GM12878 (cell line): ENCODE results near the gene SLF1. TPM values are rescaled to one million over a fixed set of nuclear protein-coding genes. Genes with fewer than 3 reads are reported as not detected.

Experiments
- ATAC-seq: fragments of 200-7000 bp; cut with Tn5 transposase; 3 replicates; pipeline ENCODE4 v1.9.1; 2020; ENCODE audit warnings: mild to moderate bottlenecking, moderate library complexity
- BruUV-seq: library from RNA; stranded (reverse); fragments of 400-500 nt; replicated peaks from 2 replicates; lab custom pipeline; 2021; lab: Mats Ljungman, UMichigan
- CTCF ChIA-PET: fragments of 300-600 bp; sonication (Branson Sonifier 250); formaldehyde crosslinking; extraction: SDS; loops from one replicate; lab custom pipeline; 2021; ENCODE audit warnings: inconsistent platforms; lab: Yijun Ruan, JAX
- POLR2A ChIA-PET: fragments of 350-600 bp; formaldehyde crosslinking; extraction: SDS; loops from one replicate; lab custom pipeline; 2021; ENCODE audit warnings: inconsistent platforms; lab: Charles Lee
- RAD21 ChIA-PET: fragments of 300-600 bp; sonication (Branson Sonifier 250); formaldehyde crosslinking; loops from one replicate; lab custom pipeline; 2023; ENCODE audit warnings: antibody characterized with exemption; ENCODE audit not compliant: unreplicated experiment; lab: Charles Lee
- SMC1A ChIA-PET: fragments of 300-600 bp; sonication (Branson Sonifier 250); formaldehyde crosslinking; loops from one replicate; lab custom pipeline; 2023; ENCODE audit not compliant: unreplicated experiment, uncharacterized antibody; lab: Charles Lee
- DNase-seq: peaks from one replicate; pipeline ENCODE4 v3.0.0-alpha.2; 2011; ENCODE audit warnings: low read depth, low spot score
- FAIRE-seq: peaks from 3 replicates; lab custom pipeline; 2011; peaks lifted over from hg19 to GRCh38; lab: Jason Lieb, UNC
- H2AFZ ChIP-seq: 2 replicates; pipeline ENCODE4 v1.6.0; 2011; ENCODE audit warnings: low read depth, low read length, control low read depth; ENCODE audit not compliant: control insufficient read depth
- H3K27ac ChIP-seq: 2 replicates; pipeline ENCODE4 v1.5.1; 2011; ENCODE audit warnings: control low read depth; ENCODE audit not compliant: control insufficient read depth, insufficient read depth
- H3K27me3 ChIP-seq, 2 experiments: replicated peaks in 1 of 2; 2 replicates each; pipeline versions ENCODE4 v1.6.0 to v1.6.1; 2011; ENCODE audit warnings: low read length in 1 of 2; ENCODE audit not compliant: control insufficient read depth in 2 of 2, insufficient read depth in 2 of 2
- H3K36me3 ChIP-seq, 2 experiments: 2 replicates each; pipeline ENCODE4 v1.5.1; 2011; ENCODE audit warnings: low read length in 1 of 2; ENCODE audit not compliant: control insufficient read depth in 2 of 2, insufficient read depth in 2 of 2
- H3K4me1 ChIP-seq: 2 replicates; pipeline ENCODE4 v1.6.1; 2011; ENCODE audit warnings: mild to moderate bottlenecking, low read length, moderate library complexity, mixed read lengths; ENCODE audit not compliant: control insufficient read depth, insufficient read depth
- H3K4me2 ChIP-seq: 2 replicates; pipeline ENCODE4 v1.6.0; 2011; ENCODE audit warnings: control low read depth; ENCODE audit not compliant: control insufficient read depth, insufficient read depth
- H3K4me3 ChIP-seq: fragments of 200-600 bp; sonication (generic); 2 replicates; pipeline ENCODE4 v1.5.1; 2016
- H3K79me2 ChIP-seq: 2 replicates; pipeline ENCODE4 v1.6.0; 2011; ENCODE audit warnings: low read length; ENCODE audit not compliant: control insufficient read depth, insufficient read depth
- H3K9ac ChIP-seq: 2 replicates; pipeline ENCODE4 v1.8.0; 2011; ENCODE audit warnings: low read length, control low read depth, mixed read lengths; ENCODE audit not compliant: control insufficient read depth, insufficient read depth
- H3K9me3 ChIP-seq: replicated peaks from 3 replicates; pipeline ENCODE4 v1.5.1; 2011; ENCODE audit warnings: mild to moderate bottlenecking, low read length; ENCODE audit not compliant: control insufficient read depth, insufficient read depth
- H4K20me1 ChIP-seq: 2 replicates; pipeline ENCODE4 v1.6.0; 2011; ENCODE audit not compliant: control insufficient read depth, insufficient read depth
- ASH2L ChIP-seq: fragments of 300-600, 200-600 bp; sonication (generic); IDR thresholded peaks from 2 replicates; pipeline ENCODE4 v1.6.1; 2017; ENCODE audit warnings: low read depth, mild to moderate bottlenecking, borderline replicate concordance
- CBFB ChIP-seq: IDR thresholded peaks from 2 replicates; pipeline ENCODE4 v1.6.1; 2016; ENCODE audit warnings: antibody characterized with exemption, low read depth
- CREM ChIP-seq: IDR thresholded peaks from 2 replicates; pipeline ENCODE4 v1.6.1; 2014; ENCODE audit warnings: antibody characterized with exemption, low read depth
- HDGF ChIP-seq: fragments of 450-650 bp; IDR thresholded peaks from 2 replicates; pipeline ENCODE4 v1.6.1; 2016; ENCODE audit warnings: antibody characterized with exemption
- KLF5 ChIP-seq: fragments of 450-650 bp; IDR thresholded peaks from 2 replicates; pipeline ENCODE4 v1.6.1; 2014; ENCODE audit warnings: mild to moderate bottlenecking; ENCODE audit not compliant: partially characterized antibody
- NFYA ChIP-seq: IDR thresholded peaks from 2 replicates; pipeline ENCODE4 v1.6.1; 2011; ENCODE audit warnings: low read depth, mild to moderate bottlenecking, low read length, improper control_type of control experiment, borderline replicate concordance
- SMARCA5 ChIP-seq: fragments of 450-650 bp; IDR thresholded peaks from 2 replicates; pipeline ENCODE4 v1.6.1; 2017; ENCODE audit warnings: mild to moderate bottlenecking
- TCF7 ChIP-seq: IDR thresholded peaks from 2 replicates; pipeline ENCODE4 v1.6.1; 2014; ENCODE audit warnings: antibody characterized with exemption, borderline replicate concordance
- WGBS: methylation state at CpG from one replicate; pipeline ENCODE4 v1.1.6; 2016; ENCODE audit warnings: low lambda C conversion rate; ENCODE audit not compliant: insufficient replicate concordance, insufficient coverage; ENCODE audit errors: missing lambda C conversion rate; 5-methylcytosine and 5-hydroxymethylcytosine counted together
- in situ Hi-C: fragments of 300-500 bp; cut with MboI; formaldehyde crosslinking; loops from 9 replicates; pipeline ENCODE4 v1.14.3; 2018; ENCODE audit warnings: mixed read lengths
- intact Hi-C: fragments of 100-400 bp; cut with micrococcal nuclease; formaldehyde crosslinking; loops from one replicate; pipeline ENCODE4 v1.14.2; 2022; ENCODE audit not compliant: unreplicated experiment
- polyA plus RNA-seq, 11 experiments: library from polyadenylated mRNA; depleted of rRNA in 4 of 11; unstranded in 6 of 11; stranded (reverse) in 5 of 11; fragments of >200 nt; fragmentation: Nextera tagmentation in 4 of 11; fragmentation: Illumina TruSeq in 1 of 11; extraction: Ambion mirVana in 4 of 11; extraction: Trizol in 1 of 11; gene quantifications; 1 replicate in 1 of 11; 2 replicates in 10 of 11; pipeline versions ENCODE4 v1.2.1 to v1.2.3, GENCODE V29; 2011 to 2016; ENCODE audit warnings: inconsistent platforms in 2 of 11, missing spikeins in 2 of 11, low read depth in 1 of 11
- total RNA-seq, 4 experiments: library from RNA; depleted of rRNA in 3 of 4; stranded (reverse); fragments of >200 nt in 3 of 4; fragmentation: Illumina TruSeq in 1 of 4; extraction: Trizol in 1 of 4; gene quantifications; 2 replicates each; pipeline versions ENCODE4 v1.2.1 to v1.2.3, GENCODE V29; 2013 to 2021
- TF ChIP-seq, protein P1 (sequence below): fragments of 450-650 bp; IDR thresholded peaks from 2 replicates; pipeline ENCODE4 v1.6.1; 2017; ENCODE audit warnings: borderline replicate concordance

The SLF1 gene
- total and polyA plus RNA-seq, 10 of the 15 experiments (the other 5 are each of a cell fraction or from before 2014, with no cell fraction given) = 8.1 to 27.0 (median 13.4) TPM

DNA sequence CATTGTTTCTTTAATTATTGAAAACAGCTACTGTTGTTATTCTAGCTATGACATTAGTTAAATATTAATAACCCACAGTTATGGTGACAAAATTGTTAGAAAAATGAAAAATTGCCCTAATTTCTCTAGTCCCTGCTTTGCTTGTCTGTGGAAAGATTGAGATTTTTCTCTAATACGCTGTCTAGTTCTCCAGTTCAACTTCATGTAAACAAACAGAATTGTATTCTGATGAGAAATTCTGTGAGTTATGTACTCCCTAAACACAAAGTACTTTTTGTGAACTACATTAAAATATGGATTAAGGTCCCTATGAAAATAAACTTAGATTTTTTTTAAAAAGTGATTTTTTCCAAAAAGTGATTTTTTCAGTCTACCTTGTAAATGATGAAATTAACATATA lies 8.7 kb downstream of the SLF1 start:
- no peak for DNase-seq
- CTCF ChIA-PET = interaction anchor here (0.6 to 1.4 kb wide), 3 partner anchors 103 to 347 kb away, joined by 3 read pairs; no protein-coding TSS in a partner anchor
- 100% methylated on average over 1 of the region's 1 CpG for WGBS

More for the DNA sequence above, 8.7 kb downstream of the SLF1 start:
- SMC1A ChIA-PET = interaction anchor here (1.5 kb wide), 1 partner anchor 48 kb away, joined by 3 read pairs; no protein-coding TSS in a partner anchor
- Histone ChIP-seq H4K20me1 (no peaks in the 10 kb centered on the region), H3K79me2 (peaks cover 12% of the 10 kb centered on the region), H3K27ac (no peak overlapping the region), H2AFZ (no peak overlapping the region), H3K4me3 (no peak overlapping the region), H3K4me2 (no peak overlapping the region), H3K4me1 (peaks cover 10% of the 10 kb centered on the region), H3K27me3 (no peaks in the 10 kb centered on the region), H3K9me3 (peaks cover 4% of the 10 kb centered on the region), H3K36me3 (peaks cover 0 to 4% of the 10 kb centered on the region in 2 experiments; a peak in 1 of 4 replicates), H3K9ac (no peak overlapping the region)
- RAD21 ChIA-PET = no interaction called here
- no TSS peak for BruUV-seq
- in situ Hi-C loops (no loop called here), intact Hi-C loops (no loop called here)
- POLR2A ChIA-PET = no interaction called here
- FAIRE-seq (no peak), ATAC-seq (no peak)
- TF ChIP-seq HDGF (no peak), KLF5 (no peak), CBFB (no peak), SMARCA5 (no peak), ASH2L (no peak), CREM (no peak), NFYA (no peak), TCF7 (no peak)
- TF ChIP-seq, protein P1, sequence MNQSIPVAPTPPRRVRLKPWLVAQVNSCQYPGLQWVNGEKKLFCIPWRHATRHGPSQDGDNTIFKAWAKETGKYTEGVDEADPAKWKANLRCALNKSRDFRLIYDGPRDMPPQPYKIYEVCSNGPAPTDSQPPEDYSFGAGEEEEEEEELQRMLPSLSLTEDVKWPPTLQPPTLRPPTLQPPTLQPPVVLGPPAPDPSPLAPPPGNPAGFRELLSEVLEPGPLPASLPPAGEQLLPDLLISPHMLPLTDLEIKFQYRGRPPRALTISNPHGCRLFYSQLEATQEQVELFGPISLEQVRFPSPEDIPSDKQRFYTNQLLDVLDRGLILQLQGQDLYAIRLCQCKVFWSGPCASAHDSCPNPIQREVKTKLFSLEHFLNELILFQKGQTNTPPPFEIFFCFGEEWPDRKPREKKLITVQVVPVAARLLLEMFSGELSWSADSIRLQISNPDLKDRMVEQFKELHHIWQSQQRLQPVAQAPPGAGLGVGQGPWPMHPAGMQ = no peak
